ENCODE results near the gene TSC22D2. TPM values are rescaled to one million over a fixed set of nuclear protein-coding genes. Genes with fewer than 3 reads are reported as not detected.
A peak's percentile ranks its signal among the peaks of the same experiment; 100 is the strongest.

TSC22D2 gene
- total and polyA plus RNA-seq, 2 of the 8 experiments (the other 6 are each of a cell fraction or from before 2014, with no cell fraction given) = 3.4 to 27.6 TPM

GRCh38 chr3:150467381-150467780, 59.3 kb downstream of the TSC22D2 start:
- Histone ChIP-seq H3K9ac (replicated peaks in 1 of 4; ENCODE audit: extremely low read depth in 1 of 4, low read depth in 3 of 4, low read length in 3 of 4) (no peak overlapping the region), H3K14ac (ENCODE audit: insufficient read length) (no peak overlapping the region)

More at GRCh38 chr3:150467381-150467780, 59.3 kb downstream of the TSC22D2 start:
- Histone ChIP-seq H4K91ac (replicated peaks; ENCODE audit: insufficient read length, low read length) (no peak overlapping the region), H3K4me3 (ENCODE audit: extremely low read depth in 1 of 4, insufficient read depth in 2 of 4, low read depth in 3 of 4, low read length in 4 of 4) (no peak overlapping the region), H3K23me2 (ENCODE audit: low read depth, low read length) (no peaks in the 10 kb centered on the region), H3K36me3 (ENCODE audit: control insufficient read depth in 2 of 4, insufficient read depth in 4 of 4, low read length in 3 of 4) (no peaks in the 10 kb centered on the region), H3K79me1 (ENCODE audit: low read depth, low read length) (no peaks in the 10 kb centered on the region), H3K27me3 (replicated peaks in 1 of 4; ENCODE audit: control insufficient read depth in 3 of 4, extremely low read depth in 1 of 4, insufficient read depth in 3 of 4, low read length in 3 of 4) (no peaks in the 10 kb centered on the region), H3K23ac (ENCODE audit: insufficient read length) (no peak overlapping the region), H3K4me2 (ENCODE audit: insufficient read depth in 1 of 2, low read depth in 2 of 2, low read length in 2 of 2) (no peak overlapping the region), H3K4ac (replicated peaks; ENCODE audit: insufficient read length, low read depth, low read length) (no peak overlapping the region), H2BK5ac (ENCODE audit: low read depth, low read length) (no peak overlapping the region), H3K27ac (ENCODE audit: low read depth, low read length) (no peak overlapping the region), H2BK12ac (ENCODE audit: low read depth, low read length) (no peak overlapping the region), H3K79me2 (ENCODE audit: control insufficient read depth in 1 of 2, insufficient read depth in 2 of 2, low read length in 2 of 2) (no peaks in the 10 kb centered on the region), H3K56ac (replicated peaks; ENCODE audit: insufficient read length, low read depth, low read length) (no peak overlapping the region), H4K5ac (ENCODE audit: insufficient read length, low read depth, low read length) (no peak overlapping the region), H2AK5ac (ENCODE audit: low read depth, low read length) (no peak overlapping the region), H4K20me1 (replicated peaks in 1 of 2; ENCODE audit: control insufficient read depth in 1 of 2, insufficient read depth in 2 of 2, low read length in 2 of 2) (no peaks in the 10 kb centered on the region), H3K4me1 (replicated peaks in 1 of 4; ENCODE audit: control insufficient read depth in 3 of 4, insufficient read depth in 4 of 4, low read length in 3 of 4) (peaks cover 0 to 4% (median under 1%) of the 10 kb centered on the region in 4 experiments; a peak in 1 of 7 replicates), H2AFZ (ENCODE audit: low read length) (no peak overlapping the region), H2BK15ac (ENCODE audit: low read length) (no peak overlapping the region), H3K9me3 (ENCODE audit: insufficient read depth in 2 of 2, low read depth in 1 of 2, low read length in 1 of 2) (no peaks in the 10 kb centered on the region), H2BK120ac (replicated peaks; ENCODE audit: low read depth, low read length) (no peak overlapping the region), H3K18ac (ENCODE audit: extremely low read depth, low read length) (no peak overlapping the region), H2BK20ac (ENCODE audit: low read length) (no peak overlapping the region), H4K8ac (ENCODE audit: extremely low read depth, insufficient read depth, low read length) (no peak overlapping the region)
- DNase-seq (ENCODE audit: low read depth in 1 of 2, low spot score in 2 of 2) (no peak), FAIRE-seq (no peak)
- CTCF ChIA-PET (ENCODE audit: partially characterized antibody) = no interaction called here
- POLR2A ChIA-PET (ENCODE audit: partially characterized antibody) = no interaction called here
- no peak for TF ChIP-seq SP1 (IDR thresholded peaks at IDR 0.05; ENCODE audit: low read depth, low read length)
- TF ChIP-seq EGR1 (IDR thresholded peaks at IDR 0.05; ENCODE audit: borderline replicate concordance, low read depth, low read length) = peak; percentile 52; the same call in 1 of the 2 replicates
- TF ChIP-seq ATF3 (IDR thresholded peaks at IDR 0.05; ENCODE audit: insufficient read depth, low read depth, low read length) = no peak
- TF ChIP-seq SAP30 (IDR thresholded peaks at IDR 0.05; ENCODE audit: insufficient read depth, insufficient replicate concordance, low read length) = no peak
- TF ChIP-seq SRF (IDR thresholded peaks at IDR 0.05; ENCODE audit: low read depth, low read length) = no peak
- TF ChIP-seq JUN (IDR thresholded peaks at IDR 0.05; ENCODE audit: low read depth, low read length) = no peak
- no peak for TF ChIP-seq KDM4A (IDR thresholded peaks at IDR 0.05; ENCODE audit: low read depth, low read length, severe bottlenecking)
- TF ChIP-seq EP300 (IDR thresholded peaks at IDR 0.05; ENCODE audit: borderline replicate concordance in 1 of 2, low read depth in 2 of 2, low read length in 2 of 2) = no peak
- WGBS, 2 experiments (ENCODE audit: extremely low coverage in 1 of 2, insufficient coverage in 1 of 2, insufficient read length in 1 of 2, insufficient replicate concordance in 2 of 2, low coverage in 1 of 2, low lambda C conversion rate in 2 of 2, missing lambda C conversion rate in 1 of 2) = 42% methylated on average over 1 of the region's 1 CpG; no CpG with 5 or more reads in 1 of the 2 experiments

Data from H1 (cell line).